Naive thymus-derived CD4-positive, alpha-beta T cell (primary cell): ENCODE data around the gene MLF2. TPM values are rescaled to one million over a fixed set of nuclear protein-coding genes. Genes with fewer than 3 reads are reported as not detected.

Source experiments
- ATAC-seq: fragments of 150-1000 bp; cut with Tn5 transposase; 2 replicates; pipeline ENCODE4 v1.10.0; 2021; ENCODE audit warnings: mild to moderate bottlenecking, moderate library complexity
- CTCF ChIA-PET: fragments of 350-600 bp; sonication (Branson Sonifier 250); formaldehyde crosslinking; loops from one replicate; lab custom pipeline; 2021; ENCODE audit warnings: antibody characterized with exemption; lab: Charles Lee
- POLR2A ChIA-PET: fragments of 350-600 bp; sonication (Branson Sonifier 250); formaldehyde crosslinking; loops from one replicate; lab custom pipeline; 2021; ENCODE audit warnings: antibody characterized with exemption, inconsistent platforms; lab: Charles Lee
- DNase-seq, 9 donors: peaks; one replicate each; pipeline versions ENCODE4 v3.0.0 to v3.0.0-alpha.2; 2020 to 2022; ENCODE audit warnings: mixed read lengths in 1 of 9
- H3K27ac ChIP-seq: one replicate; pipeline ENCODE4 v1.7.0; 2013; ENCODE audit warnings: mild to moderate bottlenecking, low read depth, low read length, moderate library complexity
- H3K27me3 ChIP-seq, 2 donors: one replicate each; pipeline ENCODE4 v1.7.0; 2013; ENCODE audit warnings: low read length in 2 of 2, mild to moderate bottlenecking in 2 of 2, moderate library complexity in 2 of 2; ENCODE audit not compliant: control insufficient read depth in 2 of 2, insufficient read depth in 2 of 2
- H3K36me3 ChIP-seq, 3 experiments: 1 replicate in 2 of 3; 2 replicates in 1 of 3; pipeline ENCODE4 v1.7.0; 2013; ENCODE audit warnings: low read length in 3 of 3, mild to moderate bottlenecking in 3 of 3, moderate library complexity in 1 of 3; ENCODE audit not compliant: insufficient read depth in 3 of 3, control insufficient read depth in 2 of 3
- H3K4me1 ChIP-seq, 2 donors: one replicate each; pipeline ENCODE4 v1.7.0; 2013; ENCODE audit warnings: low read length in 2 of 2, mild to moderate bottlenecking in 2 of 2, moderate library complexity in 1 of 2; ENCODE audit not compliant: control insufficient read depth in 2 of 2, insufficient read depth in 2 of 2
- H3K4me3 ChIP-seq: 2 replicates; pipeline ENCODE4 v1.7.0; 2013; ENCODE audit warnings: mild to moderate bottlenecking, low read length
- H3K9me3 ChIP-seq, 3 experiments: 1 replicate in 2 of 3; 2 replicates in 1 of 3; pipeline ENCODE4 v1.7.0; 2013; ENCODE audit warnings: low read length in 3 of 3; ENCODE audit not compliant: control insufficient read depth in 2 of 3
- H3K27ac Mint-ChIP-seq, 9 donors: one replicate each; pipeline ENCODE4 v1.8.0; 2020 to 2022; ENCODE audit warnings: mixed read lengths in 9 of 9, mild to moderate bottlenecking in 8 of 9, moderate library complexity in 5 of 9, inconsistent platforms in 2 of 9
- H3K27me3 Mint-ChIP-seq, 5 donors: one replicate each; pipeline ENCODE4 v1.8.0; 2021 to 2022; ENCODE audit warnings: mixed read lengths in 5 of 5, mild to moderate bottlenecking in 1 of 5
- H3K36me3 Mint-ChIP-seq, 5 donors: one replicate each; pipeline ENCODE4 v1.8.0; 2020 to 2022; ENCODE audit warnings: mixed read lengths in 5 of 5, mild to moderate bottlenecking in 3 of 5, inconsistent platforms in 1 of 5
- H3K4me1 Mint-ChIP-seq, 7 donors: one replicate each; pipeline ENCODE4 v1.8.0; 2020 to 2022; ENCODE audit warnings: mixed read lengths in 7 of 7, mild to moderate bottlenecking in 3 of 7, inconsistent platforms in 1 of 7
- H3K4me3 Mint-ChIP-seq, 10 donors: one replicate each; pipeline ENCODE4 v1.8.0; 2020 to 2022; ENCODE audit warnings: mild to moderate bottlenecking in 10 of 10, mixed read lengths in 10 of 10, moderate library complexity in 6 of 10, inconsistent platforms in 2 of 10
- H3K9me3 Mint-ChIP-seq, 11 donors: one replicate each; pipeline ENCODE4 v1.8.0; 2020 to 2022; ENCODE audit warnings: mixed read lengths in 11 of 11, mild to moderate bottlenecking in 4 of 11, inconsistent platforms in 1 of 11, moderate library complexity in 1 of 11
- intact Hi-C, 2 donors: fragments of 100-400 bp; cut with micrococcal nuclease; formaldehyde crosslinking; loops; one replicate each; pipeline ENCODE4 v1.15.1; 2023
- polyA plus RNA-seq, 2 donors: library from polyadenylated mRNA; unstranded; fragments of 300-500 nt; fragmentation: Illumina TruSeq; gene quantifications; one replicate each; pipeline ENCODE4 v1.2.3, GENCODE V29; 2021
- total RNA-seq, 6 experiments: library from RNA in 5 of 6; stranded (reverse) in 5 of 6; gene quantifications; 1 replicate in 5 of 6; 2 replicates in 1 of 6; pipeline ENCODE4 v1.2.3 and lab custom pipeline; 2021 to 2026

MLF2 gene
- total and polyA plus RNA-seq, 7 experiments from 2014 or later, result 84.6 to 141 (median 119) TPM

GRCh38 chr12:6784761-6785160, 31.8 kb upstream of the MLF2 start:
- Mint-ChIP-seq H3K27ac (peak overlapping the region in 8 of 9 donors; percentile 88 to 97 (median 94)), H3K9me3 (no peaks in the 10 kb centered on the region), H3K4me3 (peak overlapping the region in 5 of 10 donors; percentile 11 to 67 (median 23)), H3K36me3 (peaks cover 0 to 1% (median 0%) of the 10 kb centered on the region in 5 donors), H3K4me1 (peaks cover 37 to 85% (median 81%) of the 10 kb centered on the region in 7 donors), H3K27me3 (no peaks in the 10 kb centered on the region)
- ATAC-seq, result no peak
- peak overlapping the region; percentile 13 for H3K4me3 ChIP-seq
- intact Hi-C loops, result no loop called here
- peaks cover 0 to 78% of the 10 kb centered on the region in 2 donors for H3K4me1 ChIP-seq
- DNase-seq, result peak in 1 of 9 donors; percentile 5
- peak overlapping the region; percentile 88 for H3K27ac ChIP-seq
- ChIA-PET POLR2A (interaction anchor here (1.5 to 5.1 kb wide), 4 partner anchors 8 to 44 kb away, joined by 5 to 40 read pairs (median 11); partner anchors contain the start of gene MLF2), CTCF (interaction anchor here (0.7 to 5.1 kb wide), 4 partner anchors 18 to 164 kb away, joined by 3 to 24 read pairs (median 6); partner anchors contain the start of gene PTMS)
- no peaks in the 10 kb centered on the region for H3K36me3 ChIP-seq
- H3K27me3 ChIP-seq, result no peaks in the 10 kb centered on the region
- no peaks in the 10 kb centered on the region for H3K9me3 ChIP-seq

GRCh38 chr12:6784296-6784695, 31.4 kb upstream of the MLF2 start:
- Mint-ChIP-seq H3K36me3 (no peaks in the 10 kb centered on the region), H3K27ac (peak overlapping the region; percentile 52 to 97 (median 94)), H3K9me3 (no peaks in the 10 kb centered on the region), H3K4me1 (peaks cover 39 to 87% (median 84%) of the 10 kb centered on the region in 7 donors), H3K4me3 (peak overlapping the region in 4 of 10 donors; percentile 11 to 67 (median 40)), H3K27me3 (no peaks in the 10 kb centered on the region)
- peak in 1 of 9 donors; percentile 2 for DNase-seq
- no peaks in the 10 kb centered on the region for H3K27me3 ChIP-seq
- ATAC-seq, result no peak
- no peaks in the 10 kb centered on the region for H3K36me3 ChIP-seq
- intact Hi-C loops, result no loop called here
- peak overlapping the region; percentile 88 for H3K27ac ChIP-seq
- no peaks in the 10 kb centered on the region for H3K9me3 ChIP-seq
- peaks cover 0 to 83% of the 10 kb centered on the region in 2 donors for H3K4me1 ChIP-seq
- no peak overlapping the region for H3K4me3 ChIP-seq
- CTCF ChIA-PET, result interaction anchor here (1.0 to 5.1 kb wide), 4 partner anchors 18 to 174 kb away, joined by 3 to 24 read pairs (median 6); partner anchors contain the start of gene PTMS
- POLR2A ChIA-PET, result interaction anchor here (1.1 to 5.1 kb wide), 4 partner anchors 8 to 45 kb away, joined by 3 to 40 read pairs (median 11); partner anchors contain the start of gene MLF2

DNA sequence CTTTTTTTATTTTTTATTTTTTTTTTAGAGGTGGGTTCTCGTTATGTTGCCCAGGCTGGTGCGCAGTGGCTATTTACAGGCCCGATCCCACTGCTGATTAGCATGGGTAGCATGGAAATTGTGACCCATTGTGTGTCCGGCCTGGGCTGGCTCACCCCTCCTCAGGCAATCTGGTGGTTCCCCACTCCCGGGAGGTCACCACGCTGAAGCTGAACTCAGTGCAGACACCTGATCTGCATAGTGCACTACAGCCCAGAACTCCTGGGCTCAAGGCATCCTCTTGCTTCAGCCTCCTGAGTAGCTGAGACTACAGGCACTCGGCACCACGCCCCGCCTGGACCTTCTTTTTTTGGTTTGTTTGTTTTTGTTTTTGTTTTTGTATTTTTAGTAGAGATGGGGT, 30.9 kb upstream of the MLF2 start:
- Mint-ChIP-seq H3K36me3 (no peaks in the 10 kb centered on the region), H3K9me3 (no peaks in the 10 kb centered on the region), H3K27ac (peak overlapping the region; percentile 52 to 97 (median 94)), H3K4me3 (peak overlapping the region in 4 of 10 donors; percentile 55 to 67 (median 59)), H3K4me1 (peaks cover 39 to 87% (median 84%) of the 10 kb centered on the region in 7 donors), H3K27me3 (no peaks in the 10 kb centered on the region)
- intact Hi-C loops, result loop anchor here in 1 of 2 donors (1.0 kb wide), 2 partner anchors 9 to 12 kb away; partner anchors contain the start of gene LAG3
- no peaks in the 10 kb centered on the region for H3K27me3 ChIP-seq
- ATAC-seq (no peak), DNase-seq (peak in 1 of 9 donors; percentile 1)
- no peaks in the 10 kb centered on the region for H3K9me3 ChIP-seq
- CTCF ChIA-PET, result interaction anchor here (1.2 to 5.1 kb wide), 3 partner anchors 17 to 173 kb away, joined by 3 to 24 read pairs (median 8); partner anchors contain the start of gene PTMS
- H3K4me3 ChIP-seq, result no peak overlapping the region
- POLR2A ChIA-PET, result interaction anchor here (0.6 to 5.1 kb wide), 8 partner anchors 9 to 94 kb away, joined by 3 to 40 read pairs (median 4); partner anchors contain the start of genes MLF2 and ZNF384
- H3K36me3 ChIP-seq, result no peaks in the 10 kb centered on the region
- peaks cover under 1 to 83% of the 10 kb centered on the region in 2 donors for H3K4me1 ChIP-seq
- peak overlapping the region; percentile 88 for H3K27ac ChIP-seq

DNA sequence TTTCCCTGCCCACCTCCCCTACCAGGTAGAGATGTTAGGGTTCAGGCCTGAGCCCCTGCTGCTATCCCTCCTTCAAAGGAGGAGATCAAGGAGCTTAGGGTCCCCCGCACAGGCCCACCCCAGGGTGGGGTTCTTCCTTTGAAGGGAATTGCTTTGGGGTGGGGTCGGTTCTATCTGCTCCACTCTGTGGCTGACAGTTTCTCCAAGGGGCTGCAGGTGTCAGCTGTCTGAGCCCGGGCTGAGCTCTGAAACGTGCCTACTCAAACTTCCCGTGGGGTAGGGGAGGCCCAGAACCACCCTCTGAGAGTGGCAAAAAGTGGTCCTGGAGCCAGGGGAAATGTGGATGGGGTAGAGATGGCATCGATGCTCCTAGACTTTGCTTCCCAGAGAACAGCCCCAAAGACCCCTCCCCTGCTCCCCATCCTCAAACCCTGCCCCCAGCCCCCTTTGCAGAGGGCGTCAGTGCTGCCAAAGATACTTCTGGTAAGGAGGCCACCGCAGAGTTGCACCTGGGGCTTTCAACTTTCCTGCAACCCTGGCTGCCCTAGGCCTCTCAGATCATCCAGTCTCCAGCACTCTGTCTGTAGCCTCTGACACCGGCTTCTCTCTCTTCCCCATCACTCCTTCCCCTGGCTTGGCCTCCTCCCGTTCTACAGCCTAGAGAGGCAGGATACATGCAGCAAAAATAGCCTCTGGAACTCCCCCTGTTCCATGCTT, 30.1 kb upstream of the MLF2 start:
- peaks cover 0 to 5% (median 0%) of the 10 kb centered on the region in 5 donors for H3K36me3 Mint-ChIP-seq
- H3K27me3 ChIP-seq, result no peaks in the 10 kb centered on the region
- H3K9me3 ChIP-seq, result no peaks in the 10 kb centered on the region
- H3K9me3 Mint-ChIP-seq, result no peaks in the 10 kb centered on the region
- H3K36me3 ChIP-seq, result no peaks in the 10 kb centered on the region
- H3K4me1 ChIP-seq, result peaks cover 4 to 82% of the 10 kb centered on the region in 2 donors
- POLR2A ChIA-PET, result interaction anchor here (0.6 to 5.1 kb wide), 11 partner anchors 9 to 93 kb away, joined by 3 to 40 read pairs (median 4); partner anchors contain the start of genes LAG3, MLF2 and ZNF384
- H3K27ac Mint-ChIP-seq, result peak overlapping the region; percentile 90 to 98 (median 94)
- peaks cover 42 to 87% (median 84%) of the 10 kb centered on the region in 7 donors for H3K4me1 Mint-ChIP-seq
- DNase-seq (peak in 1 of 9 donors; percentile 12), ATAC-seq (no peak)
- H3K4me3 Mint-ChIP-seq, result peak overlapping the region; percentile 14 to 69 (median 57)
- CTCF ChIA-PET, result interaction anchor here (0.6 to 5.1 kb wide), 7 partner anchors 9 to 173 kb away, joined by 3 to 24 read pairs (median 3); partner anchors contain the start of genes CDCA3, MLF2, PTMS and USP5
- no peaks in the 10 kb centered on the region for H3K27me3 Mint-ChIP-seq
- H3K27ac ChIP-seq, result peak overlapping the region; percentile 88
- no peak overlapping the region for H3K4me3 ChIP-seq
- intact Hi-C loops, result loop anchor here in 1 of 2 donors (1.0 kb wide), 2 partner anchors 10 to 11 kb away; partner anchors contain the start of gene LAG3

DNA sequence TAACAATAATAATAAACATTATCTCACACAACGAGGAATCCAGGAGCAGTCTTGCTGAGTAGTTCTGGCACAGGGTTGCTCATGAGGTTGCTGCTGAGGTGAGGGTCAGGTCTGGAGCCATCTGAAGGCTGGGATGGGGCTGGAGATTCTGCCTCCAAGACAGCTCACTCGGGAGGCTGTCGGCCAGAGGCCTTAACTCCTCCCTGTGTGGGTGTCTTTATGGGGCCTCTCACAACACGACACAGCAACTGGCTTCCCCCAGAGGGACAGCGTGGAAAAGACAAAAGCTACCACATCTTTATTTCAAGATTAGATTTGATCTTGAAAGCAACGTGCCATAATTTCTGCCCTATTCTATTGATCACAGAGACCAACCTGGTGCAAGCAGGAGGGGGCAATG, 29.2 kb upstream of the MLF2 start:
- ChIA-PET POLR2A (interaction anchor here (0.8 to 5.1 kb wide), 7 partner anchors 9 to 171 kb away, joined by 3 to 40 read pairs (median 5); partner anchors contain the start of genes LAG3 and MLF2), CTCF (interaction anchor here (0.7 to 5.1 kb wide), 7 partner anchors 10 to 69 kb away, joined by 3 to 24 read pairs (median 6); partner anchors contain the start of genes CDCA3, MLF2, PTMS and USP5)
- Histone ChIP-seq H3K4me1 (peaks cover 4 to 80% of the 10 kb centered on the region in 2 donors), H3K4me3 (no peak overlapping the region), H3K27ac (peak overlapping the region; percentile 88), H3K36me3 (no peaks in the 10 kb centered on the region), H3K9me3 (no peaks in the 10 kb centered on the region), H3K27me3 (no peaks in the 10 kb centered on the region)
- Mint-ChIP-seq H3K4me1 (peaks cover 39 to 87% (median 80%) of the 10 kb centered on the region in 7 donors), H3K27ac (peak overlapping the region; percentile 43 to 98 (median 94)), H3K4me3 (peak overlapping the region in 7 of 10 donors; percentile 5 to 67 (median 23)), H3K9me3 (no peaks in the 10 kb centered on the region), H3K36me3 (peaks cover 0 to 5% (median 0%) of the 10 kb centered on the region in 5 donors), H3K27me3 (no peaks in the 10 kb centered on the region)
- DNase-seq (peak in 1 of 9 donors; percentile 4), ATAC-seq (no peak)
- intact Hi-C loops, result no loop called here
